RCC 7860 (cell line): Measurements from ENCODE around the gene ZNF507.

ENCODE experiments used
- DNase-seq: peaks from one replicate; pipeline ENCODE4 v3.0.0-alpha.2; 2015; ENCODE audit warnings: low spot score
- FAIRE-seq: peaks from 2 replicates; lab custom pipeline; 2012; peaks lifted over from hg19 to GRCh38; lab: Jason Lieb, UNC

The ZNF507 gene

DNA sequence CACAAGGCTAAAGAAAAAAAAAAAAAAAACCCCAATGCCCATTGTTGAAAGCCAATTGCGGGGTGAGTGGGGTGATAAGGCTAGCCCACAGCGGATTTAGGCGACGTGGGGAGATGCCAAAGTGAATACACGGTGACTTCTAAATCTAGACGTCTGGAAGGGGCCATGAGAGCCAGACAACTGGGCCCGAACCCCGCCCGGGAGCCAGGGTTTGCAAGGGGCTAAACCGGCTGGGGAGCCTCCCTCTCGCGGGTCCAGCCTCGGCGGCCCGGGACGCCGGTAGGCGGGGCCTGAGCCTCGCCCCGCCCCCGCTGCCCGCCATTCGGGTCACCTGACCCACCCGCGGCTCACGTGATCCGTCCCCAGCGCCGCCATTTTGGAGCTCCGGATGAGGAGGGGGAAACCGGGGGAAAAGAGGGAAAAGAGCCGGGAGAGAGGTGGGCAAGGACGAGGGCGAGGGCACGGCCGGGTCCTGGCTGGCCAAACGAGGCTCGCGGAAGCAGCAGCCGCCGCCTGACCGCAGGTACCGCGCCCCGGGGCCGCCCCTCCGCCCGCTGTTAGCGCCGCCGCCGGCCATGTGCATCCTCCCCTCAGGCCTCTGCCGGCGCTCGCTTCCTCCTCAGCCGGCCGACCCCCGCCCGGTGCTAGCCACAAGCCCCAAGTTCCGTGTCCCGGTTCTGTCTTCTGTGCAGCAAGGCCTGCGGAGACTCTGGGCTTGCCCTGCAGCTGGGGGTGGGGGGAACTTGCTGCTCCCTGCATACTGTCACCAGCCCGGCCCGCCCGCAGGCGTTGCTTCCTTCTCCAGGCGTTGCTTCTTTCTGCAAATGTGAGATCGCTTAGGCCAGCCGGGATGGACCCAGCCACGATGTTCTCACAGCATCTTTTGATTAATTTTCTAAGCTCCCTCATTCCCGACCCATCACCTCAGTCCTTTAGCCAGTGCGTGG, at the start of gene ZNF507:
Gene ZNF507 (plus strand): TSS at position 350 of the 947 bp plus-strand sequence. CDS start 7,221 bp downstream, outside the sequence.
- peak; percentile 40 for DNase-seq
- no peak for FAIRE-seq

DNA sequence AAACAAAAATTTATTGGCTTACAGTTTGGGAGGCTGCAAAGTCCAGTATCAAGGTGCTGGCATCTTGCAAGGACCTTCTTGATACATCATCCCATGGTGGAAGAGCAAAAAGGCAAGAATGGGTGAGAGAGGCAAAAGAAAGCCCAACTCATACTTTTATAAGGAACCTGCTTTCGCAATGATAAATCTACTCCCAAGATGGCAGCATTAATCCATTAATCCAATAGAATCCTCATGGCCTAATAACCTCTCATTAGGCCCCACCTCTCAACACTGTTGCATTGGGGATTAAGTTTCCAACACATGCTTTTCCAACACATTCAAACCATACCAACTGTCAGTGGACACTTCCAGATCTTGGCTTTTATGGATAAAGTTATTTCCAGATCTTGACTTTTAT, 48.7 kb upstream of the ZNF507 start:
- DNase-seq (no peak), FAIRE-seq (no peak)

DNA sequence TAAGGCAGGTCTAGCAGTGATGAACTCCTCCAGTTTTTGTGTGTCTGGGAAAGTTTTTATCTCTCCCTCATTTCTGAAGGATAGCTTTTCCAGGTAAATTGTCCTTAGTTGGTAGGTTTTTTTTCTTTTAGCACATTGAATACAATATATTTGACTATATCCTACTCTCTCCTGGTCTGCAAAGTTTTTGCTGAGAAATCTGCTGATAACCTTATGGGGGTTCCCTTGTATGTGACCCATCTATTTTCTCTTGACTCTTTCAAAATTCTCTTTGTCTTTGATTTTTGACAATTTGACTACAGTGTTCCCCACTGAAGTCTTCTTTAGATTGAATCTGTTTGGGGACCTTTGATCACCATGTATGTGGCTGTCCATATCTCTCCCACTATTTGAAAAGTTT, 42.6 kb upstream of the ZNF507 start:
- DNase-seq (no peak), FAIRE-seq (no peak)

DNA sequence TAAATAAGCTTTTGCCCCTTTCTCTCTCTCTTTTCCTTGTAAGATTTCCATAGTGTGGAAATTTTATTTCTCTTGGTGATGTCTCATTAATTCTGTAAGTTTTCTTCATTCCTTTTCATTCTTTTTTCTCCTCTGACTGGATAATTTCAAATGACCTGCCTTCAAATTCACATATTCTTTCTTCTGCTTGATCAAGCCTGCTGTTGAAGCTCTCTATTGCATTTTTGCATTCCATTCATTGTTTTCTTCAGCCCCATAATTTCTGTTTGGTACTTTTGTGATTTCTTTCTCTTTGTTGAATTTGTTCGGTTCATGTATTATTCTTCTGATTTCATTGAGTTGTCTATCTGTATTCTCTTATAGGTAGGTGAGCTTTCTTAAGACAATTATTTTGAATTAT, 42.2 kb upstream of the ZNF507 start:
- FAIRE-seq (no peak), DNase-seq (no peak)

DNA sequence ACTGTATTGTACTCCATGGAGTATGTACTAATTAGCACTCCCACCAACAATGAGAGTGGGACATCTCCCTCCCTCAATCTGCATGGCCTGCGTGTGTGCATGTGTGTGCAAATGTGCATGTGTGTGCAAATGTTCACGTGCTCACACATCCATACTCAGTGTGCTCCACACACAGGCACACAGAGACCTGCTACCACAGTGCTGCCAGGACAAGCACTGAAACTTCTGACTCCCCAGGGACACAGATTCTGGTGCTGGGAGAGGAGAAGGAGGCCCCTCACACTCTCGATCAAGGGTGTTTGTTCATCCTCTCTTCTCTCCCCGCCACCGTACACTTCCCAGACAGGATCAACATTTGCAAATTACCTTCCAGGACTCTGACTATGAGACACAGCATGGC, 37.8 kb upstream of the ZNF507 start:
- no peak for FAIRE-seq
- no peak for DNase-seq

DNA sequence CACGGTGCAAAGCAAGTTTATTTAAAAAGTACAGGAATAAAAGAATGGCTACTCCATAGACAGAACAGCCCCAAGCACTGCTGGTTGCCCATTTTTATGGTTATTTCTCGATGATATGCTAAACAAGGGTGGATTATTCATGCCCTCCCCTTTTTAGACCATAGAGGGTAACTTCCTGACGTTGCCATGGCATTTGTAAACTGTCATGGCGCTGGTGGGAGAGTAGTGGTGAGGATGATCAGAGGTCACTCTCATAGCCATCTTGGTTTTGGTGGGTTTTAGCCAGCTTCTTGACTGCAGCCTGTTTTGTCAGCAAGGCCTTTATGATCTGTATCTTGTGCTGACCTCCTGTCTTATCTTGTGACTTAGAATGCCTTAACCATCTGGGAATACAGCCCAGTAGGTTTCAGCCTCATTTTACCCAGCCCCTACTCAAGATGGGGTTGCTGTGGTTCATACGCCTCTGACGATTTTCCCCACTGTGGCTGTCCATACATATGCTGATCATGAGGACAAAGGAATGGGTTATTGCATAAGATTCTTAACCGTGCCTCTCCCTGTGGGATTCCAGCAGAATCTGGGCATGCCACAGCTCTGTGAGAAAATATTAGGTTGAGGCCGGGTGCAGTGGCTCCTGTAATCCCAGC, 36.9 kb upstream of the ZNF507 start:
- DNase-seq (no peak), FAIRE-seq (no peak)

DNA sequence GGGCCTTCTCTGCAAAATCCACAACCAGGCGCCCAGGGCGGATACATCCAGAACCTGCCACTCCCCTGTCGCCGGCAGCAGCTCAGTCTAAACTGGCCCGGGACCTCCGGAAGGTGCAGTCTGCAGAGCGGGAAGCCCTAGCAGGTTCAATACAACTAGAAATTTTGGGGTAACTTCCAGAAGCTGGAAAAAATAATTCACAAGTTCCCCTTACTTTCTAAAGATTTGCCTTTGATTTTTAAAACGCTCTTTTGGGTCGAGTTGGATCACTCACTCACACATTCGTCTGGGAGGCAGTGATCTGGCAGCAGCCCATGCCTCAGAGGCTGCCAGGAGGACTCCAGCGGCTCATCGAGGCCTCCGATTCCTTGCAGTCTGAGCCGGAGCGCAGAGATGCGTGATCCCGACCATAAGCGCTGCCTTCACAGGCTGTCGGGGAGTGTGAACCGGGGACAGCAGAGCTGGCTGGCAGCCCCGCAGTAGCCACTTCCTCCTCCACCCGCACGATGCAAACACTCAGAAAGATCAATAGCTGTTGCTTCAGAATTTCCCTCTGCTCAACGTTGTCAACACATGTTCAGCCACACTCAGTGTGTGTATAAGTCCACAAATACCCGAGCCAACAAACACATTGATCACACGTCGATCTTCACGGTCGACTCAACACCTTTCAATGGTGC, 35.6 kb upstream of the ZNF507 start:
- DNase-seq, result no peak

DNA sequence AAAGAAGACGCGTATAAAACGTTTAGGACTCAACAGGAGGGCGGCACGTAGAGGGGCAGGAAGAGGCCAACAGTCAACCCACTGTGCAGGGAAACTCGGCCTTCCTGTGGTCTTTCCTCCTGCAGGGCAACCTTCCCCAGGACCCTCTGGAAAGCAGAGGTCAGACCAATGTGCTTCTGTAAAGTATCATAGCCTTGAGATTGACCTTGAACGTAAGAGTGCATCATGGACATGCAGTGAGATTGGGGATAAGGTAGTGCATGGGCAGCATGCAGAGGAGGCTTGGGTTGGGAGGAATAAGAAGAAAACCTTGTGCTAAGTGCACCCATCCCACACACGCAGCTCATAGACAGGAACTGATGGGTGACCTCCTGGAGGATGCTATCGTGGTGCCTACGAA, 34.0 kb upstream of the ZNF507 start:
- FAIRE-seq, result no peak
- no peak for DNase-seq

More for the DNA sequence above, 35.6 kb upstream of the ZNF507 start:
- no peak for FAIRE-seq

DNA sequence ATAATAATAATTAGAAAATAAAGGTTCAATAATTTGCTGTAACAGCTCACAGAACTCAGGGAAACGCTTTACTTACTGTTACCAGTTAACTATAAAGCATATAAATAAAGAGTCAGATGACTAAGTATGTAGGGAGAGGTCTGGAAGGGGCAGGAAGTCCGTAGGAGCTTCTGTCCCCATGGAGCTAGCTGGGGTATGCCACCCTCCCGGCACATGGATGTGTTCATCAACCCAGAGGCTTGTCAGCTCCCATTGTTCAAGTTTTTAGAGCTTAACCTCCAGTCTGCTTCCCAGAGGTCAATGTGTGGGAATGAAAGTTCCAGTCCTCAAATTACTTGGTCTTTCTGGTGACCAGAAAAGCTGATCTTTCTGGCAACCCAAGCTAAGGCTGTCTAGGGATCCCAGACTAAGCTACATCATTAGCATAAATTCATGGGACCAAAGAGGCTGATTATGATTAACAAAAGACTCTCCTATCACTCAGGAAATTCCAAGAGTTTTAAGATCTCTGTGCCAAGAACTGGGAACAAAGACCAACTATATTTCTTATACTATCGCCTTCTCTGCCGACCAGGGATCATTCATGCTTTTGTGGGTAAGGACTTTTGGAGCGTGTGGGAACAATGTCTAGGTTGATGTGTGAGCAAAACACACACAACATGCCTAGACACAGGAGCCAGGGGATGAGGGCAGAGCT, 31.7 kb upstream of the ZNF507 start:
- FAIRE-seq (no peak), DNase-seq (no peak)

DNA sequence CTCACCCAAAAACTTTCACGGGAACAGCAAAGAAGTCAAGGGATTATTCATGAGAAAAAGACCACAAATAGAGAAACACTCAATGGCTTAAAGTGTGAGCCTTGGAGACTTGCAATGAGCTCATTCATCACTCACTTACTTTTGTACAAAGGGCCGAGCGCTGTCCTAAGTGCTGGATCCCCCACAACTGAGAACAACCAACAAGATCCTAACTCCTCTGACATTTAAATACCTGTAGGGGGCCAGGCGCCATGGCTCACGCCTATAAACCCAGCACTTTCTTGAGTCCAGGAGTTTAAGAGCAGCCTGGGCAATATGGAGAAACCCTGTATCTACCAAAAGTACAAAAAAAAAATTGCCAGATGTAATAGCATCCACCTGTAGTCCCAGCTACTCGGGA, 29.4 kb upstream of the ZNF507 start:
- no peak for DNase-seq
- FAIRE-seq, result no peak

DNA sequence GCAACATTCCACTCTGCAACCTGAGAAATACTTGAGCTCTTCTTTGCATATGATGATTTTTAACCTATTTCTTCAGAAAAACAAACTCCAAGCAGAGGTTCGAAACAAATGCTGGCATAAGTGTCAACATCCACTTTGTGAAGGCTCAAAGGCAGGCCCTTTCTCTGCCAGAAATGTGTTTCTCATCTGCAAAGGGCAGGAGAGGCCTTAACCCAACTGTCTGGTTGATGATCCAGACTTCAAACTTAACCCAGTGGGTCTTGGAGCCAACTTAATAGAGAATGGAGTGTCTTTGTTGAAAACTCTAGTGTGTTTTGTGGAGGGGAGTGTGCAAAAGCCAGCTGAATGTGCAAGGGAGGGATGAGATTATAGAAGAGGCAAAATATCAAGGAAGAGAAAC, 28.3 kb upstream of the ZNF507 start:
- no peak for FAIRE-seq
- DNase-seq, result no peak

DNA sequence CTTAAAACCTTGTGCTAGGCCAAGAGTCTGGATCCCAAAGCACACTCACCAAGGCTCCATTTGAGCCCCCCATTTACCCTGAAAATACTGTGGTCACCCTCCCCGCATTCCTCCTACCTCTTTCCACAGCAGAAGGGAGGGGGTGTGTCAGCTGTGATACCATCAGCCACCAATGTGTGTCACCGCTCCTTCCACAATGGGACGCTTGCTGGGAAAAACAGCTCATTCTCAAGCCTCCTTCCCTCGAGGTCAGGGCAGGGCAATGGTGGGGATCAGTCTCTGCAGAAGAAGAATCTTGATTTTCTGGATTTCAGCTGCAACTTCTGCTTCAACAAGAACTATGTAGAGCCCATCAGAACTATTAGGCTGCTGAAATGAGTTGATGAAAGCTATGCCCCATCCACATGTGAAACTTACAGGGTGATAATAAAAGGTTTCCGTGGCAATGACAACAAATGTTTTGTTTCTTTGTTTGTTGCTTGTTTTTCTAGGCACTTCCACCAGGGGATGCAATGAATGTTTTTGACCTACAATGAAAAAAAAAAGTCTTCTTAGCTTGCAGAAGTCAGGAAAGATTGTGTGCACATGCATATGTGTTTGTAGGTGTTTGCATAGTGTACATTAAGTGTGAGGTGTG, 26.4 kb upstream of the ZNF507 start:
- FAIRE-seq (no peak), DNase-seq (no peak)

DNA sequence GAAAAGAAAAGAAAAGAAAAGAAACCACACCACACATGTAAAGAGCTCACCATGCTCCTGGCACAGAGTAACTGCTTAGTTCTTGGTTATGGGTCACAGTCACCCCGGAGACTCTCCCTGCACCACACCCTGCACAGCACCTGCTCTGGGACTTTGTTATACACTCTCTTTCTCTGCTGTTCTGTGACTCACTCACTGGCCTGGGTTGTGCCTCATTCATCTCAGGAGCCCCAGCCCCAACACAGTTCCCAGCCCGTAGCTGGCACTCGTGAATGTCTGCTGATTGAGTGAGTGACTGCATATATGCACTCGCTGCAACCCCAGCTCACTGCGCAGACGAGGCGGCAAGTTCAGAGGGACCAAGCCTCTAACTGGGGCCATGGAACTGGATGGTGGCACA, 22.9 kb upstream of the ZNF507 start:
- FAIRE-seq (no peak), DNase-seq (no peak)

DNA sequence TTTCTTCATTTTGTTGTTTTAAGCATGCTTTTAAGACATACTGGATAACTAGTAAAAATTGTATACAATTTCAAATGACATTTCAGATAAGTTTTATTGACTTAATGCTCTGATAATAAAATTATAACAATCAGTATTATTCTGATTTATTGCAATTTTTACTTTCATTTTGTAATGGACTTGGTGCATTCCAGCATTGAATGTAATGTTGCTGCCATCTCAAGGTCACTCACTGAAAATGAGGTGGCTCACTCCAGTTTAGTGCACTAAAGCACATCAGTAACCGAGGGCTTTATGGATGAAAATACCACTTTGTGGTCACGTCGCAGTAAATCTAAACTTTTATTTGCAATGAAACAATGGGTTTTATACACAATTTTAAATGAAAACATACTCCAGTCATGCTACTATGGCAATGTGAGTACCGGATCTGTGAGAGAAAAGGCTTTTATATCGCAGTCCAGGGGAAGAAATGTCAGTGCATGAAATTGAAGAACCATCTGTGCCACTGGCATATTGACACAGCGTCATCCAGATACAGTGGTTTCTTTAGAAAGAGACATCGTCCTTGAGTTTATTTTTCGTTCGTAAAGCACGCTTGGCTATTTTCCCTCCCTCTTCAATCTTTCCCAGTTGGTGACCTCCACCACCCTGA, 20.7 kb upstream of the ZNF507 start:
- DNase-seq, result no peak

DNA sequence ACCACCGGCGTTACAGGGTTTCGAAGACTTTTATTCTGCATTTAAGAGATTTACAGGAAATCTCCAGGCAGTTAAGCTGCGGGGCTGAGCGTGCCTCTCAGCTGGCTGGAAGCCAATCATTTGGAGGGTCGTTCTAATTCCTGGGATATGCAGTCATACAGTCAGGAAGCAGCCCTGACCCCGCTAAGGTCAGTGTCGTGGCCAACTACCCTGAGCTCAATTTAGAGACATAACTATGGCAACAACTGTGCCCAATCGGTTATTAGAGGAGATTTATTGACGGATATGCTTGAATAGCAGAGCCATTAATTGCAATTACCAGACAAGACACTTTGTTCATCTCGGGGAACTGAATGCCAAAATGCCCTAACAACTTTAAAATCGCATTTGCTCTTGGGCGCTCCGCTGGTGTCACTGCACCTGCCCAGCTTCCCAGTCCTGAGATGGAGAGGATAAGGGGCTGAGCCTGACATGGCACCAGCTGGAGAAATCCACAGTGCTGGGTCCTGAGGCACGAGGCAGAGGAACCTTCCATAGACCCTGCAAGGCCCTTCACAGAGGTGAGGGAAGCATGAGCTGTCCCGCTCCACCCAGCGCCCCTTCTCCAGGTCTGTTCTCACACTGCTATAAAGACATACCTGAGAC, 15.1 kb upstream of the ZNF507 start:
- DNase-seq (no peak), FAIRE-seq (no peak)

More for the DNA sequence above, 20.7 kb upstream of the ZNF507 start:
- no peak for FAIRE-seq

DNA sequence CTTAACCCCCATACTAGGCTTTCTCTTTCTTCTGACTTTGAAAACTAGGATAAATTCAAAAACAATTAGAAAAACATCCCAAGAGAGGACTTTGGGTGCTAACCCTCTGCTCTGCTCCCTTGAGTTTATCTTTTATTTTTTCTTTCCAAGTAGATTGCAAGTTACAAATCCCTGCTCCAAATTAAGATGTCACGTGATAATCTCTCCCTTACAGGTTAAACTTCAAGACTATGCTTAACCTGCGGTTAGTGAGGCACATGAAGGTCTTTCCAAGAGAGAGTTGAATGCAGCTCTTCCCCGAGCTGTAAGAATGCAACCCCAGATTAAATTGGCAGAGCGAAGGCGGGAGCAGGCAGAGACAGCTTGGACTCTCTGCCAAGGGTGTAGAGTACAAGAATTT, 12.2 kb upstream of the ZNF507 start:
- FAIRE-seq, result no peak
- no peak for DNase-seq

DNA sequence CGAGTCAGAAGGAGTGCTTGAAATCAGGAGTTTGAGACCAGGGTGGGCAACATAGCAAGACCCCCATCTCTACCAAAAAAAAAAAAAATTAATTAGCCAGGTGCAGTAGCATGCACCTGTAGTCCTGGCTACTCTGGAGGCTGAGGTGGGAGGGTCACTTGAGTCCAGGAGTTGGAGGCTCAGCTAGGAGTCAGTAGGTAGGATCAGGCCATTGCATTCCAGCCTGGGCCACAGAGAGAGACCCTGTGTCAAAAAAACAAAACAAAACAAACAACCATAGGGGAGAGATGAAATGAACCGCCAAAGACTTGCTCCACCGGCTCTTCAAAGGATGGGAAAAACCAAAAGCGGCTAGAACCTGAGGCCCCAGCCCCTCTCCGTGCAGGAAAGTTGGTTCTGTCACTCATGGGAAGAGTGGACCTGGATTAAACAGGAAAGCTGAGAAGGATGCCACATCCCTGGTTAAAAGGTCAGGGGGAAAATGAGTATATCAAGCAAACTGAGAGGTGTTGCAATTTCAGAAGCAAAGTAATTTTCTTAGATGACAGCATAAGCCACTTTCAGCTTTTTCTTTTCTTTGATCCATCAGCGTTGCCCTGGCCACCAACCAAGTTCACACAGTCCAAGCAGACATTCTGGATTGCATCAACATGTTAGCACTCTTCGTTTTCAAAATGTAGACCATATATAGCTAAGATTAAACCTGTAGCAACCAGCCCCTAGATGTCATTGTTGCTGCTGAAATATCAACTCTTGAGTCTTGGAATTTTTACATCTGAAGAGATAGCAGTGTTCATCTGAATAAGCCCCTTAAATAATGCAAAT, 8.9 kb upstream of the ZNF507 start:
- FAIRE-seq (no peak), DNase-seq (no peak)

DNA sequence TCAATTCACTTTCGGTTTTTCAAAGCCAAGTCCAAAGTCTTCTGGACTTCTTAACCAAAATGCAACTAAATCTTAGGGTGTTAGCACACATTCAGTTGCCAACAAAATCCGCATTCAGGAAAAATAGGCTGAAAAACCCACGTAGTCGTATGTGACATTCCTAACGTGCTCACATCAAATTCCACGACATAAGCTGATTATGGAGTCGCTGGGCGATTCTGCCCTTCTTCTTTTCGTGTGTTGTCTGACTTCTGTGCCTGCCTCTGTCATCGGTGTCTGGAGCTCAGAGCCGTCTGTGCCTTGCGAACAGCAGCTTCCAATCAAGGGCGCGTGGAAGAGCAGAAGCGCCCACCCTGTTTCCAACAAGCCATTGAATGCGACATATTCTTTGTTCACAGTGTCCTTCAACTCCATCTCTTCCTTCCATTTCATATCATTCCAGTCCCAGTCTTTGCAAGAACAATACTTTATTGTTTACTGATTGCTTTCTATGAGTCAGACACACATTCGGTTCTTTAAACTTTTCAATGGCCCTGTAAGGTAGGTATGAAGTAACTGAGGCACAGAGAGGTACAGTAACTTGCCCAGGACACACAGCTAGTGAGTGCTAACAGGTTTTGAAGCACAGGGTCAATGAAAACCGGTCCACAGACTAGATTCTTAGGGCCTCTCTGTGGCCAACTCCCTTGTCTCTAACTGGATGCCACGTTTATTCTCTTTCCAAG, 8.2 kb upstream of the ZNF507 start:
- no peak for DNase-seq
- no peak for FAIRE-seq
